IPS-11a (cell line): ENCODE measurements around the gene CREG2.

Experiments
- H3K4me3 ChIP-seq: one replicate; pipeline ENCODE4 v1.5.1; 2013; ENCODE audit warnings: low read depth, low read length, control low read depth

Gene CREG2

GRCh38 chr2:101410114-101410513 is 22.8 kb upstream of the CREG2 start:
- H3K4me3 ChIP-seq: no peak overlapping the region

- H3K4me3 ChIP-seq: no peak overlapping the region
These were observed 22.4 kb upstream of the CREG2 start for GRCh38 chr2:101409699-101410098.

- no peak overlapping the region for H3K4me3 ChIP-seq
These were observed 21.6 kb upstream of the CREG2 start for GRCh38 chr2:101408925-101409324.

GRCh38 chr2:101405351-101405899 is 18.1 kb upstream of the CREG2 start:
- no peak overlapping the region for H3K4me3 ChIP-seq

GRCh38 chr2:101403745-101404144 is 16.4 kb upstream of the CREG2 start:
- H3K4me3 ChIP-seq: no peak overlapping the region

- H3K4me3 ChIP-seq: no peak overlapping the region
These were observed 15.3 kb upstream of the CREG2 start for GRCh38 chr2:101402630-101403029.

- no peak overlapping the region for H3K4me3 ChIP-seq
These were observed 14.6 kb upstream of the CREG2 start for GRCh38 chr2:101401906-101402305.

GRCh38 chr2:101401326-101401665 is 14.0 kb upstream of the CREG2 start:
- H3K4me3 ChIP-seq: no peak overlapping the region

- no peak overlapping the region for H3K4me3 ChIP-seq
These were observed 13.4 kb upstream of the CREG2 start for GRCh38 chr2:101400506-101401325.

GRCh38 chr2:101400048-101400447 is 12.7 kb upstream of the CREG2 start:
- H3K4me3 ChIP-seq: no peak overlapping the region

- H3K4me3 ChIP-seq: no peak overlapping the region
These were observed 11.9 kb upstream of the CREG2 start for GRCh38 chr2:101399021-101399799.

- no peak overlapping the region for H3K4me3 ChIP-seq
These were observed 11.0 kb upstream of the CREG2 start for GRCh38 chr2:101398116-101398821.

- no peak overlapping the region for H3K4me3 ChIP-seq
These were observed 9.0 kb upstream of the CREG2 start for GRCh38 chr2:101396316-101396717.

- no peak overlapping the region for H3K4me3 ChIP-seq
These were observed 8.4 kb upstream of the CREG2 start for GRCh38 chr2:101395545-101396315.

GRCh38 chr2:101388232-101388631 is 929 bp upstream of the CREG2 start:
- no peak overlapping the region for H3K4me3 ChIP-seq

GRCh38 chr2:101386599-101387150 is 628 bp downstream of the CREG2 start:
- H3K4me3 ChIP-seq: peak overlapping the region; percentile 58

GRCh38 chr2:101383016-101383541 is 4.2 kb downstream of the CREG2 start:
- H3K4me3 ChIP-seq: no peak overlapping the region

- no peak overlapping the region for H3K4me3 ChIP-seq
These were observed 4.9 kb downstream of the CREG2 start for GRCh38 chr2:101382442-101382841.

- H3K4me3 ChIP-seq: no peak overlapping the region
These were observed 6.9 kb downstream of the CREG2 start for GRCh38 chr2:101380376-101380775.

- no peak overlapping the region for H3K4me3 ChIP-seq
These were observed 8.2 kb downstream of the CREG2 start for GRCh38 chr2:101379091-101379490.
